RWPE1 (cell line): ENCODE data around the gene KCTD19.

Experiments used
- CTCF ChIA-PET: fragments of 350-600 bp; sonication (Branson Sonifier 250); formaldehyde crosslinking; extraction: SDS; loops from one replicate; lab custom pipeline; 2021; lab: Yijun Ruan, JAX
- POLR2A ChIA-PET: fragments of 400-600 bp; formaldehyde crosslinking; extraction: SDS; loops from one replicate; lab custom pipeline; 2020; ENCODE audit warnings: antibody characterized with exemption; ENCODE audit not compliant: low non-redundant PET; lab: Yijun Ruan, JAX
- DNase-seq: peaks from one replicate; pipeline ENCODE4 v3.0.0; 2012; ENCODE audit warnings: low spot score
- H3K27ac ChIP-seq: fragments of 450-650 bp; 2 replicates; pipeline ENCODE4 v1.5.1; 2017
- TF ChIP-seq, protein P1 (sequence below): fragments of 450-650 bp; conservative IDR thresholded peaks from 2 replicates; pipeline ENCODE4 v1.5.1; 2017; ENCODE audit warnings: low read depth, mild to moderate bottlenecking

KCTD19 gene

DNA sequence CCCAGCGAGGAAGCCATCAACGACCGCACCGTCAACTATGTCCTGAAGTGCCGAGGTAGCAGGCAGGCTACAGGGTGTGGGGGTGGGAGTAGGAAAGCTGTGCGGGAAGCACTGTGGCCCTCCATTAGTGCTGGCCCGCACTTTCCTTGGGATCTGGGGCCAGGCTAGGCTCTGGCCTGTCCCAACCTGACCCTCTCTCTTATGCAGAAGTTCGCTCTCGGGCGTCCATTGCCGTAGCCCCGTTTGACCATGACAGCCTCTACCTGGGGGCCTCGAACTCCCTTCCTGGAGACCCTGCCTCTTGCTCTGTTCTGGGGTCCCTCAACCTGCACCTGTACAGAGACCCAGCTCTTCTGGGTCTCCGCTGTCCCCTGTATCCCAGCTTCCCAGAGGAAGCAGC is 38.6 kb downstream of the KCTD19 start:
- ChIA-PET CTCF (no interaction called here), POLR2A (no interaction called here)
- TF ChIP-seq, protein P1, sequence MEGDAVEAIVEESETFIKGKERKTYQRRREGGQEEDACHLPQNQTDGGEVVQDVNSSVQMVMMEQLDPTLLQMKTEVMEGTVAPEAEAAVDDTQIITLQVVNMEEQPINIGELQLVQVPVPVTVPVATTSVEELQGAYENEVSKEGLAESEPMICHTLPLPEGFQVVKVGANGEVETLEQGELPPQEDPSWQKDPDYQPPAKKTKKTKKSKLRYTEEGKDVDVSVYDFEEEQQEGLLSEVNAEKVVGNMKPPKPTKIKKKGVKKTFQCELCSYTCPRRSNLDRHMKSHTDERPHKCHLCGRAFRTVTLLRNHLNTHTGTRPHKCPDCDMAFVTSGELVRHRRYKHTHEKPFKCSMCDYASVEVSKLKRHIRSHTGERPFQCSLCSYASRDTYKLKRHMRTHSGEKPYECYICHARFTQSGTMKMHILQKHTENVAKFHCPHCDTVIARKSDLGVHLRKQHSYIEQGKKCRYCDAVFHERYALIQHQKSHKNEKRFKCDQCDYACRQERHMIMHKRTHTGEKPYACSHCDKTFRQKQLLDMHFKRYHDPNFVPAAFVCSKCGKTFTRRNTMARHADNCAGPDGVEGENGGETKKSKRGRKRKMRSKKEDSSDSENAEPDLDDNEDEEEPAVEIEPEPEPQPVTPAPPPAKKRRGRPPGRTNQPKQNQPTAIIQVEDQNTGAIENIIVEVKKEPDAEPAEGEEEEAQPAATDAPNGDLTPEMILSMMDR: no peak
- no peak for DNase-seq
- no peak overlapping the region for H3K27ac ChIP-seq

DNA sequence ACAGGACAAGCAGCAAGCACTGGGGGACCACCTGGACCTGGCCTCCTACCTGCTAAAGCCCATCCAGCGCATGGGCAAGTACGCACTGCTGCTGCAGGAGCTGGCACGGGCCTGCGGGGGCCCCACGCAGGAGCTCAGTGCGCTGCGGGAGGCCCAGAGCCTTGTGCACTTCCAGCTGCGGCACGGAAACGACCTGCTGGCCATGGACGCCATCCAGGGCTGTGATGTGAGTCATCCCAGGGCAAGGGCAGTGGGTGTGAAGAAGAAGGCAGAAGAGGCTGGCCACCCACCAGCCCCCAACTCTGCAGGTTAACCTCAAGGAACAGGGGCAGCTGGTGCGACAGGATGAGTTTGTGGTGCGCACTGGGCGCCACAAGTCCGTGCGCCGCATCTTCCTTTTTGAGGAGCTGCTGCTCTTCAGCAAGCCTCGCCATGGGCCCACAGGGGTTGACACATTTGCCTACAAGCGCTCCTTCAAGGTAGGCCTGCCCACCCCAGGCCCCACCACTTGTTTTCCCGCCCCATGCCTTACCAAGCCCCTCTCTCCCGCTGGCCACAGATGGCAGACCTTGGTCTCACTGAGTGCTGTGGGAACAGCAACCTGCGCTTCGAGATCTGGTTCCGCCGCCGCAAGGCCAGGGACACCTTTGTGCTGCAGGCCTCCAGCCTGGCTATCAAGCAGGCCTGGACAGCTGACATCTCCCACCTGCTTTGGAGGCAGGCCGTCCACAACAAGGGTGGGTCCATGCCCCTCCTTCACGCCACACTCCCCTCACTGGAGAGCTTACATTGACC is 39.9 kb downstream of the KCTD19 start:
- CTCF ChIA-PET: interaction anchor here (0.6 to 2.8 kb wide), 3 partner anchors 26 to 291 kb away, joined by 3 to 12 read pairs (median 7); no protein-coding TSS in a partner anchor
- POLR2A ChIA-PET: no interaction called here
- TF ChIP-seq, protein P1: no peak
- no peak for DNase-seq
- no peak overlapping the region for H3K27ac ChIP-seq

GRCh38 chr16:67284699-67285646 is 41.6 kb downstream of the KCTD19 start:
- ChIA-PET POLR2A (no interaction called here), CTCF (interaction anchor here (0.6 to 2.8 kb wide), 7 partner anchors 20 to 210 kb away, joined by 3 to 12 read pairs (median 4); no protein-coding TSS in a partner anchor)
- TF ChIP-seq, protein P1: peak; percentile 33; the same call in 1 of the 2 replicates
- peak overlapping the region; percentile 65 for H3K27ac ChIP-seq
- no peak for DNase-seq

DNA sequence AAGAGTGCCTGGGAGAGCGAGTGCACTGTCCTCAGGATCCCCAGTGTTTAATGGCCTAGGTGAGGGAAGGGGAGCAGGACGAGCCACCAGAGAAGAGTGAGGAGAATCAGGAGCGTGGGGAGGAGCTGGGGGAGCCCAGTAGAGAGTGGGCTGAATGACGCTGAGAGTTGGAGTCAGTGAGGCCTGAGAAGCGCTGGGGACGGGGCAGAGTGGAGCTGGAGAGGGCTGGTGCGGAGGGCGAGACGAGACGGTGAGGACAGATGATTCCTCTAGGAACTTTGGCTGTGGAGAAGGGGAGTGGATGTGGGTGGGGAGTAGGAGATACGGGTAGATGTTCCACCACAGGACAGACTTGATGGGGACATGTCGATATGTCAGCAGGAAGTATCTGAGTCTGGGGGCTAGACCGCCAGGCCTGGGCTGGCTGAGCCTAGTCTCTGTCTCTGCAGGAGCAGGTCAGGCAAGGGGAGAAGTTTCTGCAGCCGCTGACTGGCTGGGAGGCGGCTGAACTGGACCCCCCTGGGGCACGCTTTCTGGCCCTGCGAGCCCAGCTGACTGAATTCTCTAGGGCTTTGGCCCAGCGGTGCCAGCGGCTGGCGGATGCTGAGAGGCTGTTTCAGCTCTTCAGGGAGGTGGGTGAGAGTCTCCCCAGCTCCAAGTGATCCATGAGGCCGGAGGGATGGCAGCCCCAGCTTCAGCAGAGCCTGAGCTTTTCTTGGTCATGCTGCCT is 42.5 kb downstream of the KCTD19 start:
- TF ChIP-seq, protein P1: no peak
- ChIA-PET POLR2A (no interaction called here), CTCF (interaction anchor here (0.6 to 2.8 kb wide), 5 partner anchors 19 to 209 kb away, joined by 3 to 12 read pairs (median 4); no protein-coding TSS in a partner anchor)
- DNase-seq: no peak
- peak overlapping the region; percentile 65 for H3K27ac ChIP-seq

DNA sequence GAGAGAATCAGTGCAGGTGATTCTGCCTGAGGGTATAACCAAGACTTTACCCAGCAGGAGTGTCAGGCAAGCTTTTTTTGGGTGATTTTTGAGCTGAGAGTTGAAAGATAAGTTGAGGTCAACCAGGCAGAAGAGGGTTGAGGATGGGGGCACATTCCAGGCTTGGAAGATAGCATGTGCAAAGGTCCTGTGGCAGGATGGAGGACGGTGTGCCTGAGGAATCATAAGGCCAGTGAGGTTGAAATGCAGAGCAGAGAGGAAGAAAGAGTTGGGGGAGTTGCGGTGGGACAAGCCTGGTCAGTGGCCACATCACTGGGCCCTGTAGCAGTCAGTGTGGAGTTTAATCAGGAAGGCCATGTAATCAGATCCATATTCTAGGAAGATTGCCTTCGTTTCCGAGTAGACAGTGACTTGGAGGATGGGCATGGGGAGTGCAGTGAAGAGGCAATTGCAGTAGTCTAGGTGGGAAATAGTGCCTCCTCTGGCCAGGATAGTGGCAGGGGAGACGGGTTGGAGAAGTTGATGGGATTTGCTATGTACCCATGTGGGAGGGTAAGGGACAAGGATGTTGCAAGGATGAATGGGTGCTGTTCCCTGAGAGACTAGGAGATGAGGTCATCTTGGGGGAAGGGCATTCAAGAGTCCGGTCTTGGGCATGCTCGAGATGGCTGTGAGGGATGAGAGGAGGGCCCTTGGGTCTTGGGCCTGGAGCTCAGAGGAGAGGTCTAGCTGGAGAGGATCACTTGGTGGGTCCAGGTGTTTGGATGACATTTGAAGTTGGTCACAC is 43.3 kb downstream of the KCTD19 start:
- no peak for DNase-seq
- ChIA-PET CTCF (interaction anchor here (0.5 kb wide), 1 partner anchor 23 kb away, joined by 4 read pairs; no protein-coding TSS in a partner anchor), POLR2A (no interaction called here)
- peak overlapping the region; percentile 65 for H3K27ac ChIP-seq
- TF ChIP-seq, protein P1: no peak
